ENCODE measurements around the gene FNDC11. TPM values are rescaled to one million over a fixed set of nuclear protein-coding genes. Genes with fewer than 3 reads are reported as not detected.
"Not testable (repeated sequence)": the region's sequence is repeated elsewhere in the genome, so short reads cannot be mapped to it uniquely, and the experiment has no call there.

The FNDC11 gene
- total RNA-seq, 1 donor from 2014 or later = 2.4 TPM

DNA sequence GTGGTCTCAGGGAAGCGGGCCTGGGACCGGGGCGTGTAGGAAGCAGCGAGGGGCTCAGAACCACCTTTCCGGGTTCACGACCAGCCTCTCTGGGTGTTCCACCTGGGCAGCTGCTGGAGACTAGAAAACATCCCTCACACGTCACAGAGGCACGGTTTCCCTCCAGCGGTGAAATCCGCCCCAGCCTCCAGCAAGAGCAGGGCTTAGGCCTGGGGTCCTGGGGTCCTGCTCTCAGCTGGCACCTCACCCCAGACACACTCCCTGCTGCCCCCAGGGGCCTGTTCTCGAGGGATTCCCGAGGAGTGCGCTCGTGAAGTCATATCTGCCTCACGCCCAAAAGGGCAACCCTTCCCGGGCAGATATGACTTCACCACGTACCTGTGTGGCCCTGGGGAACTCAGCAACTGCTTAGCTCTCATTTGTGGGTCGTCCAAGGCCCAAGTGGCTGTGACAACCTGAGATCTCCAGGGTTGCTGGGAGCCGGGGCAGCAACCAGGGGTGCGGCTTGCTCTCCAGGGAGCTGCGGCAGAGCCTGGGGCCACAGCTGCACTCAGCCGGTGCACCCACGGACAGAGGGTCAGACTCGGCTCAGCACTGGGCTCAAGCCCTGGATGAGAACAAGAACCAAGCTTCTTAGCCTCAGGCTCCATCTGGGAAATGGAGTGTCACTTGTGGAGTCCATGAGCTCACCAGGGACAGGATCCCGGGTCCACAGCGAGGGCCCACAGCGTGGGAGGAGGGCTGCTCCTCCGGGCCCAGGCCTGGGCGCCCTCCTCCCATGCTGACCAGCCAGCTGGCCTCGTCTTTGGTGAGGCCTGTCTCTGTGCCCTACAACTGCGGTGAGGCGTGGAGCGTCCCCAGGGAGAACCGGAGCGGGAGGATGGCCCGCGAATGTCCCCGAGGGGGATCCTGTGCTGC is 661 bp downstream of the FNDC11 start:
- DNase-seq = no peak

- no peak for DNase-seq
These were observed 1.9 kb downstream of the FNDC11 start for GRCh38 chr20:63555661-63556381.

GRCh38 chr20:63556873-63557478 is 3.0 kb downstream of the FNDC11 start:
- no peak for DNase-seq

DNA sequence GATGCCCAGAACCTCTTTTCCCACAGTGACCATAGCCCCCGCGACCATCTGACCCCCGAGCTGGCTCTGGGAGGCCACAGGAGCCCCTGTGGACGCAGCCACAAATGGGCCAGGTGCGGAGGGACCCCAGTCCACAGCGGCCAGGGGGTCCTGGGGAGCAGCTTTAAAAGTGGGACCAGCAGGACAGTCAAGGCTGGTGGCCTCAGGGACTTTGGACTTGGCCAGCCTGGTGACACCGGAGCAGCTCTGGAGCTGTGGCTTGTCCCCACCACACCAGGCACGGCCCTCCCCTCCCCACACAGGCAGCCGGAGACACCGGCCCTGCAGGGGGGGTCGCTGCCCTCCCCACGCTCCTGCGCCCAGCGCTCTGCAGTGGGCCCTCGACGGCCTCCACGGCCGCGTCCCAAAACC is 3.5 kb downstream of the FNDC11 start:
- no peak for DNase-seq

GRCh38 chr20:63558804-63559484 is 5.0 kb downstream of the FNDC11 start:
- no peak for DNase-seq

- DNase-seq = not testable (repeated sequence)
These were observed 5.8 kb downstream of the FNDC11 start for GRCh38 chr20:63559485-63560332.

- no peak for DNase-seq
These were observed 6.4 kb downstream of the FNDC11 start for GRCh38 chr20:63560333-63560805.

DNA sequence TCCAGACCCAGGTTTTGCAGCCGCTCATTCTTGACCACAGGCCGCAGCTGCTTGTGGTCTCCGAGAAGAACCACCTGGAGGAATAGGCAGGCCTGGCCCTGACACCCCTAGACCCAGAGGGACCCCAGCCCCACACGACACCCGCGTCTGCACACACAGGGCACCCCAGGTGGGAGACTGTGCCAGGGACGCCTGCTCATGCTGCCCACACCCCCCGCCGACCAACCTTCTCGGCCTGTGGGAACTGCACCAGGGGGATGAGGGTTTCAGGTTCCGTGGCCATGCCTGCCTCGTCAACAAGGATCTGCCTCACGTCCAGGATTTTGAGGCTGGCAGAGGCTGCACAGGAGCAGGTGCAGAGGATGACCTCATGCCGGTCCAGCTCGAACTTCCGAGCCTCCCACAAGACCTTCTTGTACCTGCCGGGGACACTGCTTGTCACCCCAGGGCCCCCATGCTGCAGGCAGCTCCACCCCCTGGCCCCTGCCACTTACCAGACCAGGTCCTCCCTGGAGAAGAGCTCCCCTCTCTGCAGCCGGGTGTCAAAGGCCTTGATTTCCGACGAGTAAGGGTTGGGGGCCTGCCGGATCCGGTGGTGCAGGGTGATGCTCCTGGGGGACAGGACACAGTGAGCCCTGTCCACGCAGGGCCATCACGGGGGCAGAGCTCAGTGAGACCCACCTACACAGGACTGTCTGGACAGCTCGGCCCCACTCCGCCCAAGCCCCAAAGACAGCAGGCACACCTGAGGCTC is 7.1 kb downstream of the FNDC11 start:
- no peak for DNase-seq

DNA sequence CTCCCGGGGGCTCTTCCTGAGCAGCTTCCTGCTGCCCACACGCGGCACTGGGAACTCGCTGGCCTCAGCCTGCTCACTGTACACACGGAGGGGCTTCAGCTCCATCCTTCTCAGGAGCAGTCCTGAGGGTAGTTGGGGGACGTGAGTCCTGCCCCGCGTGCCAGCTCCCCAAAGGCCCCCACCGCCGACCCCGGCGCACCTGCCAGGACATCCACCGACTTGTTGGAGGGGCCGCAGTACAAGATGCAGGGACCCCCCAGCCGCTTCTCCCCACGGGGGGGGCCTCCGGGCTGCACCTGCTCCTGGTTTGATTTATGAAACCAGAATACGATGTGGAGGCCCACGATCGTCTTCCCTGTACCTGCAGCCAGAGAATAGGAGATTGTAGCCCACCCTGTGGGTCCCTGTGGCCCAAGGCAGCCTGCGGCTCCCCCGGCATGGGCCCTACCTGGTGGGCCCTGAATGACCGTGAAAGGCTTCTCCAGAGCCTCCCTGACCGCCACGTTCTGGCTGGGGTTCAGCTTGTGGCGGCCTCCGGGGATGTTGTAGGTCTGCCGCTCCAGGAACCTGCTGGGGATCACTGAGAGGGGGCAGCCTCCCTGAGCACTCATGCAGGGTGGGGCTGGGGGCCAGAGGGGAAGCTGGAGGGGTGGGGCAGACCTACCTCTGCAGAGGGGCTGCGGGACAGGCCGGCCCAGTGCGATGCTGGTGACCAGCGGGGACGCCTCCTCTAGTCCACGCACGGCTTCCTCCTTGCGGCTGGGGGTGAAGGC is 7.9 kb downstream of the FNDC11 start:
- DNase-seq = no peak

GRCh38 chr20:63562461-63563224 is 8.7 kb downstream of the FNDC11 start:
- DNase-seq = no peak

DNA sequence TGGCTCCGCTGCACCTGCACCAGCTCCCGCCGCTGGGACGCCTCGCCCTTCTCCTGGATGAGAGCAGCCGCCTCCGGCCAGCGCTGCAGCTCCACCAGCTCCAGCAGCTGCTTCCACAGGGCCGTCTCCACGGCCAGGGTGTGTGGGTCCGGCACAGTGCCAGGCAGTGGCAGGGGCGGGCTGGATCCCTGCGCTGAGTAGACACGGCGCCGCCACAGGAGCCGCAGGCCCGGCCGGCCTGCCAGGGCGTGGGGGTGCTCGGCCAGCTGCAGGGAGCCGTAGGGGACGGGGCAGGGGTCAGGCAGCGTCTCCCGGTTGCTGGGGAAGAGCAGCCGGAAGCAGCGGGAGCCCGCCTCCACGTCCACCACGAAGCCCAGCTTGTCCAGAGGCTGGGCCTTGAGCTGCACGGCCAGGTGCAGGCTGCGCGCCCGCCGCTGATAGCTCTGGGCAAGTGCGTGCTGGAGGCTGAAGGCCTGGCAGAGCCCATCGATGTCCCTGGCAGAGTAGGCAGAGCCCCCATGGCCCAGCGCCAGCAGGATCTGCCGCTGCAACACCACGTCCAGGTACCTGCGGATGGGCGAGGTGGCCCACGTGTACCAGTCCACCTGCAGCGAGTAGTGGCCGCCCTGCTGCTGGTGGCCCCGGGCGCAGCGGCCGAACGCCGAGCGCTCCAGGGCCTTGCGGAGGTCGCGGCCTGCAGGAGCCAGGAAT is 9.4 kb downstream of the FNDC11 start:
- DNase-seq = no peak

DNA sequence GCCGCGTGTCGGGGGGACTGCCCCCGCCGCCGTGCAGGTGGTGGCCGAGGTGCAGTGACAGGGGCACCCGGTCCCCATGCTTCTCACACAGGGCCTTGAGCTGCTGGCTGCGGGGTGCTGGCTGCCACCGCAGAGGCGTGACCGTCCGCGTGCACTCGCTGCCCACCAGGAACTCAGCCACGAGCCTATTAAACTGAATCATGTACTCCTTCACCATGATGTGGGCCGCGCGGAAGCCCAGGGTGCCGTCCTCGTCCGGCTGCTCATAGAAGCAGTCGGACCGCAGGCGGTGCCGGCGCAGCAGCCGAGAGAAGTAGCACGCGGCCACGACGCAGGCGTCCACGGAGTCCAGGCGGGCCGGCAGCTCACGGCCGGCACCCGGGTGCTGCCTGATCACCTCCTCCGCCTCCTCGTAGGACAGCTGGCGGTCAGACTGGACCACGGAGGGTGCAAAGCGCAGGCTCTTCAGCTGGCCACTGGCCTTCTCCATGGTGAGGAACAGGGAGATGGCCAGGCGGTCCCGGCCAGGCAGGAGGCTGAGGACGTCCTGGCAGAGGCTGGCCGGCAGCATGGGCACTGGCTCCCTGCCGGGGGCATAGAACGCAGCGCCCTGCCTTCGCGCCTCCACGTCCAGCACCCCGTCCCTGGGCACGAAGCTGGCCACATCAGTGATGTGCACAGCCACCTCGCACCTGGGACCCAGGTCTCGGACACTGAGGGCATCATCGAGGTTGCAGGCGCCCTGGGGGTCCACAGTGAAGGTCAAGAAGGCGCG is 10.3 kb downstream of the FNDC11 start:
- no peak for DNase-seq

DNA sequence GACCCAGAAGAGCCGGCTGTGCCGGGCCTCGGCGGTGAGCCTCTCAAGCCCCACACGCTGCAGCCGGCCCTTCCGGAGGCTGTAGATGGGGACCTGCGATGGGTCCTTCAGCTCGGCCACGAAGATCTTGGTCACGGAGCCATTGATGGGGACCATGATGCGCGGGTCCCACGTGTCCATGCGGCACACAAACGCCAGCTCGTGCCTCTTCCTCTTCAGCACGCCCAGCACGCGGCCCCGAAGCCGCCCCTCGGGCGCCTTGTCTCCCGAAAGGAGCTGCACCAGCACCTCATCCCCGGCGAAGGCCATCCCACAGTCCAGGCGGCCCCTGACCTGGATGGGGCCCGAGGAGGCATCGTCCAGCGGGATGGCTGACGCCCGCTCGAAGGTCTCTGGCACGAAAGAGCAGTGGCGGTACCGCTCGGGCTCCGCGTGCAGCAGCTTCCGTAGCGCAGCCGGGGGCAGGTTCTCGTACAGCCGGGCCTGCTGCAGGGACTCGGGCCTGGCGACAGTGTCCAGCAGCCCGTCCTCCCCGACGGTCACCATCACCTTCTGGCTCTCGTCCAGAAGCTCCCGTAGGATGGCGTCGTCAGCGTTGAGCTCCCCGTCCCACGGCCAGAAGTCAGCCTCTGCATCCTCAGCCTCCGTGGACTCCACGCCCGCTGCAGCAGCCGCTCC is 11.2 kb downstream of the FNDC11 start:
- DNase-seq = no peak

- DNase-seq = no peak
These were observed 11.9 kb downstream of the FNDC11 start for GRCh38 chr20:63565699-63566335.

DNA sequence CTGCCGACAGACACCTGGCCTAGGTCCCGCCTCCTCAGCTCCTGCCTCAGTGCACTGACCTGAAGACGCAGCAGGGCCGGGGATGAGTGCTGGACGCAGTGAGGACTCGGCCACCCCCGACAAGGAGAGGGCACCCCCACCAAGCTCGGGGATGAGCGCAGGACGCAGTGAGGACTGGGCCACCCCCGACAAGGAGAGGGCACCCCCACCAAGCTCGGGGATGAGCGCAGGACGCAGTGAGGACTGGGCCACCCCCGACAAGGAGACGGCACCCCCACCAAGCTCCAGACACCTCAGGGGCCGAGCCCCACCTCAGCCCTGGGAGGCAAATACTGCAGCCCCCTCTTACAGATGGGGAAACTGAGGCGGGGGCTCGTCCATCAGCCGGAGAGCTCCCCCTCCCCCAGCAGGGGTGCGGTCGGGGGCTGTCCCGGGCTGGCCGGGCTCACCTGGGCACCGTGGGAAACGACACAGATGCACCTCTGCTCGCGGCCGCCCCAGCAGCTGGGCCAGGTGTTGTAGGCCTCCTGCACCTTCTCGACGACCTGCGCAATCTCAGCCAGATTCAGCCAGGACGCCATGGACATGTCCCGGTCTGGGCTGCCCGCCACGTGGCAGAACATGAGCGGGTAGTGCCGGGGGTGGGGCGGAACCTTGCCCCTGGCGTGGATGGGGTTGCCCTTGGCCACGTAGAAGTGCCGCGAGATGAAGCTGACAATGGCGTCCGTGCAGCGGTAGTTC is 12.6 kb downstream of the FNDC11 start:
- DNase-seq = no peak

GRCh38 chr20:63567136-63567385 is 13.1 kb downstream of the FNDC11 start:
- DNase-seq = no peak

Measured in dermis blood vessel endothelial cell (primary cell).